Epithelial cell of proximal tubule (primary cell): Measurements from ENCODE around the gene KCNMB1. TPM values are rescaled to one million over a fixed set of nuclear protein-coding genes. Genes with fewer than 3 reads are reported as not detected.

Experiments used
- total RNA-seq: library from RNA; depleted of rRNA; stranded (reverse); fragments of >200 nt; gene quantifications from 2 replicates; pipeline ENCODE4 v1.2.3, GENCODE V29; 2015

KCNMB1 gene
- total RNA-seq, 1 donor from 2014 or later, result not detected

Other genes with a start within 250 kb of the KCNMB1 start
- not detected in 2 replicates for gene C5orf58, start 156.4 kb downstream of the KCNMB1 start, total RNA-seq
- gene LCP2, start 91.6 kb downstream of the KCNMB1 start, total RNA-seq, result not detected in 2 replicates
- 2.0 and 3.3 TPM in 2 replicates for gene KCNIP1, start 114.7 kb upstream of the KCNMB1 start, total RNA-seq